Activated CD4-positive, alpha-beta T cell treated with anti-CD3 and anti-CD28 coated beads for 36 hours (primary cell): ENCODE data around the gene SARDH. TPM values are rescaled to one million over a fixed set of nuclear protein-coding genes. Genes with fewer than 3 reads are reported as not detected.

ENCODE experiments used
- ATAC-seq: fragments of 200-7000 bp; cut with Tn5 transposase; one replicate; pipeline ENCODE4 v1.10.0; 2021; ENCODE audit warnings: mild to moderate bottlenecking, moderate library complexity
- CTCF ChIA-PET: fragments of 350-600 bp; sonication (Branson Sonifier 250); formaldehyde crosslinking; loops from one replicate; lab custom pipeline; 2021; ENCODE audit warnings: antibody characterized with exemption; lab: Charles Lee
- POLR2A ChIA-PET: fragments of 350-600 bp; sonication (Branson Sonifier 250); formaldehyde crosslinking; loops from one replicate; lab custom pipeline; 2021; ENCODE audit warnings: antibody characterized with exemption, inconsistent platforms; lab: Charles Lee
- DNase-seq: peaks from one replicate; pipeline ENCODE4 v3.0.0-alpha.2; 2020
- H3K27ac Mint-ChIP-seq: one replicate; pipeline ENCODE4 v1.8.0; 2021; ENCODE audit warnings: mixed read lengths
- H3K27me3 Mint-ChIP-seq: one replicate; pipeline ENCODE4 v1.8.0; 2021; ENCODE audit warnings: mixed read lengths
- H3K36me3 Mint-ChIP-seq: one replicate; pipeline ENCODE4 v1.8.0; 2021; ENCODE audit warnings: low read depth, mixed read lengths
- H3K4me1 Mint-ChIP-seq: one replicate; pipeline ENCODE4 v1.8.0; 2021; ENCODE audit warnings: mixed read lengths
- H3K4me3 Mint-ChIP-seq: one replicate; pipeline ENCODE4 v1.8.0; 2021; ENCODE audit warnings: mild to moderate bottlenecking, moderate library complexity, mixed read lengths
- H3K9me3 Mint-ChIP-seq: one replicate; pipeline ENCODE4 v1.8.0; 2021; ENCODE audit warnings: low read depth, mixed read lengths
- intact Hi-C, 2 experiments: fragments of 100-400 bp; cut with DNase I in 1 of 2; cut with micrococcal nuclease in 1 of 2; formaldehyde crosslinking; loops; one replicate each; pipeline versions ENCODE4 v1.14.2 to v1.15.1; 2022 to 2024; cut with DNase I, micrococcal nuclease
- total RNA-seq, 2 experiments: library from RNA; stranded (reverse); gene quantifications; one replicate each; pipeline ENCODE4 v1.2.3, GENCODE V29; 2021

SARDH gene
- total RNA-seq, 2 experiments from 2014 or later = 7.8 to 8.2 TPM

DNA sequence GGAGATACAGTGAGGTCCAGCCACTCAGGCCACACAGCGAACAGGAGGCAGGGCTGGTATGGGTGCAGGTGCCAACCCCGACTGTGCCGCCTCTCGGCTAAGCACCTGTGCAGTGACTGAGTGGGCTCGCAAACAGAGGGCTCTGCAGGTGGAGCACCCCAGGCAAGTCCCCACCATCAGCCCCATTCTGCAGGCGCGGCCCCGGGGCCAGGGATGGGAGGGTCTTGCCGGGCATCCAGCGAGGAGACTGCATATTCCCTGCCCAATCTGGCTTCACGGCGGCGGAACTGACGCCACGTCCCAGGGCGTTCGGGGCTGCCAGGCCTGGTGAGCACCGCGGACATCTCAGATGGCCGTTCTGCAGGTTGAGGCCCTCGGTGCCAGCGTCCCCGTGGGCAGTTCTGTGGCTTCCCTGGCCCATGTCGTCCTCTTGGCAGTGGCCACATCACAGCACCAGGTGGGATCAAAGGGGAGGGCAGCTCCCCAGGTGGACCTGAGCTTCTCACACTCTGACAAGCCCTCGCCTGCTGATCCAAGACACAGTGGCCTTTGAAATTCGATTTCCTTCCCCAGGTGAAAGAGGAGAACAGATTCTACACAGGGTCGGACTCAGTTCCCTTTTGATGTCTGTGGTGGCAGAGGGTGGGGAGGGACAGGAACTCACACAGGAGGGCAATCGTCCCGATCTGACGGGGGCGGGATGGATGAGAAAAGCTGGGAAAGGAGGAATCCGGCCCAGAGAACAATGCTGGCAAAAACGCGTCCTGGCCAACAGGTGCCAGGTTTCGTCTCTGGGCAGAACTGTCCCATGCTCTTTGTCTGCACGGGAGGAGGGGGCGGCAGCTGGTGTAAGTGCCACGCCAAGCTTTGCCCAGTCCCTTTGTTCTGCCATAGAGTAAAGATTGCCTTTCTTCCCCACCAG is 83.2 kb downstream of the SARDH start:
- DNase-seq (no peak), ATAC-seq (no peak)
- H3K4me1 Mint-ChIP-seq = peaks cover 33% of the 10 kb centered on the region
- H3K27ac Mint-ChIP-seq = no peak overlapping the region
- ChIA-PET CTCF (interaction anchor here (0.5 kb wide), 1 partner anchor 1716 kb away, joined by 3 read pairs; no protein-coding TSS in a partner anchor), POLR2A (no interaction called here)
- no peaks in the 10 kb centered on the region for H3K9me3 Mint-ChIP-seq
- H3K27me3 Mint-ChIP-seq = peaks cover 9% of the 10 kb centered on the region
- no peaks in the 10 kb centered on the region for H3K36me3 Mint-ChIP-seq
- no peak overlapping the region for H3K4me3 Mint-ChIP-seq
- intact Hi-C loops = loop anchor here (5.0 to 10.0 kb wide), 2 partner anchors 47 to 50 kb away; no protein-coding TSS in a partner anchor

DNA sequence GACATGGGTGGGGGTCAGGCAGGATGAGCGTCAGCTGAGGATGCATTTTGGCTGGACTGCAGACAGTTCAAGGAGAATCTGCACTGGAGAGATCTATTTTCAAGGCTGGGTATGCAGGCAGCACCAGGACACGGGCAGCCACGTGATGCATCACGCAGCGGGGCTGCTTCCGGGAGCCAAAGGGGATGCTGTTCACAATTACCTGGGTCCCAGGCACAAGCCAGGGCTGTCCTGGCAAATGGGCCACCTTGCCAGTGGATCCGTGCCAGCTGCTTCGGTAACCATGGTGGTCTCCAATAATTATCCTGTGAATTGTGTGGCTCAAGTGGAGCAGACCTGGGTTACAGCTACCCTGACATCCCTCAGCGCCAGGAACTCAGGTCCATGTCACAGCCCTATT is 84.5 kb downstream of the SARDH start:
- POLR2A ChIA-PET = no interaction called here
- no peak overlapping the region for H3K4me3 Mint-ChIP-seq
- no peaks in the 10 kb centered on the region for H3K9me3 Mint-ChIP-seq

GRCh38 chr9:133650026-133650425 is 88.1 kb downstream of the SARDH start:
- ChIA-PET CTCF (no interaction called here), POLR2A (no interaction called here)
- Mint-ChIP-seq H3K27me3 (no peaks in the 10 kb centered on the region), H3K27ac (no peak overlapping the region), H3K4me3 (no peak overlapping the region), H3K4me1 (no peaks in the 10 kb centered on the region), H3K36me3 (no peaks in the 10 kb centered on the region), H3K9me3 (no peaks in the 10 kb centered on the region)
- intact Hi-C loops = loop anchor here in 1 of 2 experiments (10.0 kb wide), 1 partner anchor 55 kb away; no protein-coding TSS in a partner anchor
- DNase-seq (no peak), ATAC-seq (no peak)

More for the DNA sequence above, 84.5 kb downstream of the SARDH start:
- H3K27me3 Mint-ChIP-seq = peaks cover 6% of the 10 kb centered on the region
- CTCF ChIA-PET = no interaction called here
- H3K4me1 Mint-ChIP-seq = peaks cover 25% of the 10 kb centered on the region
- no peak overlapping the region for H3K27ac Mint-ChIP-seq
- DNase-seq = no peak
- intact Hi-C loops = loop anchor here in 1 of 2 experiments (10.0 kb wide), 1 partner anchor 51 kb away; no protein-coding TSS in a partner anchor
- H3K36me3 Mint-ChIP-seq = no peaks in the 10 kb centered on the region
- no peak for ATAC-seq

GRCh38 chr9:133649194-133649593 is 89.0 kb downstream of the SARDH start:
- CTCF ChIA-PET = no interaction called here
- H3K4me1 Mint-ChIP-seq = no peaks in the 10 kb centered on the region
- H3K4me3 Mint-ChIP-seq = no peak overlapping the region
- no peaks in the 10 kb centered on the region for H3K9me3 Mint-ChIP-seq
- no peaks in the 10 kb centered on the region for H3K36me3 Mint-ChIP-seq
- POLR2A ChIA-PET = no interaction called here
- ATAC-seq = no peak
- intact Hi-C loops = no loop called here
- no peaks in the 10 kb centered on the region for H3K27me3 Mint-ChIP-seq
- no peak overlapping the region for H3K27ac Mint-ChIP-seq
- DNase-seq = no peak

DNA sequence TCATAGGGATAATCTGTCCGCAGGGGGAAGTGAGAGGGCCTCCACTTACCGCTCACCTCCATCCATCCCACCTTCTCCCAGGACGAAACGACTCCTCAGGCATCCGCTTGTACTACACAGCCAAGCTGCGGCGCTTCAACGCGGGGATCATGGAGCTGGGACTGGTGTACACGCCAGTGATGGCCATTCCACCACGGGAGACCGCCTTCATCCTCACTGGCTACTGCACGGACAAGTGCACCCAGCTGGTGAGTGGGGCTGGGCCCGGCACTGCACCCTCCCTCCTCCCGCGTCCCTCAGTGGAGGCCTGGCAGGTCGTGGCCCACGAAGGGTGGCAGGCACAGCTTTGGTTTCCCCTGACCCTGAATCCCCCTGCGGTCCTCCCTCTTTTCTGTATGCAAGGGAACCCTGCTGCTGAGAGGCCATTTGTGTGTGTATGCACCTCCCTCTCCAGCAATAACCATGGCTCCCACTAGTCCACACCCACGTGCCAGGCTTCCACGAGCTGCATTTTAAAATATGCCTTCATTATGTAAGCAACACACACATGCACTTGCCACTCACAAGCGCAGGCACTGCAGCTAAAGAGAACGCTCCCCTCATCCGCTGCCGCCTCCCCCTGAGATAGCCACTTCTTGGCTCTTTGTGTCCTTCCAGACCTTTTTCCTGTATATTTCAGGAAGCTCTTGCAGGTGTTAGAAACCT is 90.2 kb downstream of the SARDH start:
- no peak overlapping the region for H3K4me3 Mint-ChIP-seq
- intact Hi-C loops = no loop called here
- no peaks in the 10 kb centered on the region for H3K9me3 Mint-ChIP-seq
- H3K27ac Mint-ChIP-seq = no peak overlapping the region
- ChIA-PET POLR2A (interaction anchor here (0.6 kb wide), 1 partner anchor 116 kb away, joined by 3 read pairs; no protein-coding TSS in a partner anchor), CTCF (interaction anchor here (0.5 to 0.8 kb wide), 3 partner anchors 95 to 855 kb away, joined by 3 read pairs; no protein-coding TSS in a partner anchor)
- H3K4me1 Mint-ChIP-seq = no peaks in the 10 kb centered on the region
- H3K27me3 Mint-ChIP-seq = no peaks in the 10 kb centered on the region
- no peaks in the 10 kb centered on the region for H3K36me3 Mint-ChIP-seq
- DNase-seq (no peak), ATAC-seq (no peak)

DNA sequence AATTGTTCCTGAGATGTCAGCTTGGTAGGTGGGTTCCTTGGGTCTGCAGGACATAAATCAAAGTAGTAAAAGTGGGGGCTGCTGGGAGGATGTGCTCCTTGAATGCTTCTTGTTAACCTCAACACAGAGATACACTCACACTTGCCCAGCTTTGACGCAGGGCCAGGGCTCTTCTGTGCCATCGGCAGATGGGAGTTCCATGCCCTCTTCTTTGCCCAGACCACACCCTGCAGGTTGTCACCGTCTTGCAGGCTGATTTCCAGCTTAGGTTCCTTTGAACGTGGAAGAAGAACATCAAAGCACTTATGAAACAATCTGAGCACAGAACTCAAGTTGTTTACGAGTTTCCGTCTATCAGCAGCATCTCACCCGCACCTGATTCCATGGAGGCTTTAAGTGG is 91.0 kb downstream of the SARDH start:
- H3K27ac Mint-ChIP-seq = no peak overlapping the region
- ChIA-PET CTCF (interaction anchor here (0.5 to 0.8 kb wide), 2 partner anchors 45 to 499 kb away, joined by 3 read pairs; no protein-coding TSS in a partner anchor), POLR2A (interaction anchor here (0.6 kb wide), 1 partner anchor 115 kb away, joined by 3 read pairs; no protein-coding TSS in a partner anchor)
- H3K9me3 Mint-ChIP-seq = no peaks in the 10 kb centered on the region
- intact Hi-C loops = no loop called here
- ATAC-seq (no peak), DNase-seq (no peak)
- H3K4me3 Mint-ChIP-seq = no peak overlapping the region
- H3K27me3 Mint-ChIP-seq = no peaks in the 10 kb centered on the region
- H3K4me1 Mint-ChIP-seq = no peaks in the 10 kb centered on the region
- no peaks in the 10 kb centered on the region for H3K36me3 Mint-ChIP-seq

- ATAC-seq (no peak), DNase-seq (no peak)
- Mint-ChIP-seq H3K4me1 (no peaks in the 10 kb centered on the region), H3K27me3 (no peaks in the 10 kb centered on the region), H3K27ac (no peak overlapping the region), H3K4me3 (no peak overlapping the region), H3K36me3 (no peaks in the 10 kb centered on the region), H3K9me3 (no peaks in the 10 kb centered on the region)
- intact Hi-C loops = no loop called here
- ChIA-PET POLR2A (no interaction called here), CTCF (no interaction called here)
Observed at GRCh38 chr9:133645021-133645765, 93.0 kb downstream of the SARDH start.

- no peak overlapping the region for H3K4me3 Mint-ChIP-seq
Observed at GRCh38 chr9:133643978-133644760, 94.0 kb downstream of the SARDH start.

DNA sequence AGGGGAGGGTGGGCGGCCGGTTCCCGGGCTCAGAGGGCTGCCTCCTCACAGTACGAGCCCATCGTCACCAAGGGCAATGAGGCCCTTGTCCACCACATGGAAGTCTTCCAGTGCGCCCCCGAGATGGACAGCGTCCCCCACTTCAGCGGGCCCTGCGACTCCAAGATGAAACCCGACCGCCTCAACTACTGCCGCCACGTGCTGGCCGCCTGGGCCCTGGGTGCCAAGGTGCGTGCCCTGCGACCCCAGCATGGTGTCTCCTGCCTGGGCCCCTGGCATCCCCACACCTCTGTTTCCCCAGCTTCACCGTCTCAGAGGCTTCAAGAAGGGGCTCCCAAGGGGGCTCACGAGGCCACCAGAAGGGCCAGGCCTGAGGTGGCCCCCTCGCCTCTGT is 94.8 kb downstream of the SARDH start:
- CTCF ChIA-PET = no interaction called here

More at GRCh38 chr9:133643978-133644760, 94.0 kb downstream of the SARDH start:
- DNase-seq (no peak), ATAC-seq (no peak)
- Mint-ChIP-seq H3K27me3 (no peaks in the 10 kb centered on the region), H3K36me3 (no peaks in the 10 kb centered on the region), H3K27ac (no peak overlapping the region), H3K4me1 (no peaks in the 10 kb centered on the region), H3K9me3 (no peaks in the 10 kb centered on the region)
- intact Hi-C loops = no loop called here
- ChIA-PET POLR2A (no interaction called here), CTCF (interaction anchor here (0.6 kb wide), 1 partner anchor 98 kb away, joined by 3 read pairs; no protein-coding TSS in a partner anchor)

DNA sequence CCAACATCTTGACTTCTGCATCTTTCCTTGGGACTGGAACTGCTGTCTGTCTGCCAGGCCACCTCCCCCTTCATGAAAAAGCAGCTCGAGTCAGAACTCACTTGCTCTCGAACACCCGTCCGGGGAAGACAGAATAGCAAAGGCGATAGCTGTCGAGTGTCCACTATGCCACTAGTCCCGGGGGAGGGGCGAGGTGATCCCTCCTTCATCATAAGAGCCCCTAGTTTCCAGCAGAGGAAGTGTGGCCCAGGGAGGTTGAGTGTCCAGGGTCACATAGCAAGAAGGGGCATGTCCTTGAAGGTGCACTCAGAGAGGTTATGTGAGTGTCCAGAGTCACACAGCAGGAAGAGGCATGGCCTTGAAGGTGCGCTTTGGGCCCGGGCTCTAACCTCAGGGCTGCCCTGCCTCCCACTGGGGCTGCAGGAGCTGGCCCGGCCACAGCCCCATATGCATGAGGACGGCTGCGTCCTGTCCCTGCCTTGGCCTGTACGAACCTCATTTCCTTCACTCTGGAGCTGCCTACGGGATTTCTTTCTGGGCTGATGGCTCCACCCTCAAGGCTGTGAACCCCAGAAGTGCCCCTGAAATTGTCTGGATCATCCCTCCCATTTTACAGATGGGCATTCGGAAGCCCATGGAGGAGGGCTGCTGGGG is 95.3 kb downstream of the SARDH start:
- no peak for DNase-seq
- Mint-ChIP-seq H3K27me3 (no peaks in the 10 kb centered on the region), H3K36me3 (no peaks in the 10 kb centered on the region), H3K4me3 (no peak overlapping the region), H3K27ac (no peak overlapping the region), H3K4me1 (no peaks in the 10 kb centered on the region), H3K9me3 (no peaks in the 10 kb centered on the region)
- ChIA-PET POLR2A (no interaction called here), CTCF (interaction anchor here (0.7 to 1.0 kb wide), 2 partner anchors 12 to 100 kb away, joined by 3 read pairs; no protein-coding TSS in a partner anchor)
- ATAC-seq = no peak
- intact Hi-C loops = no loop called here

More for the DNA sequence above, 94.8 kb downstream of the SARDH start:
- intact Hi-C loops = no loop called here
- ATAC-seq (no peak), DNase-seq (no peak)
- Mint-ChIP-seq H3K27me3 (no peaks in the 10 kb centered on the region), H3K4me1 (no peaks in the 10 kb centered on the region), H3K27ac (no peak overlapping the region), H3K36me3 (no peaks in the 10 kb centered on the region), H3K9me3 (no peaks in the 10 kb centered on the region), H3K4me3 (no peak overlapping the region)
- POLR2A ChIA-PET = no interaction called here
